Stomach (tissue), 9 donors: ENCODE results near the gene AUTS2. TPM values are rescaled to one million over a fixed set of nuclear protein-coding genes. Genes with fewer than 3 reads are reported as not detected.

Experiments used
- DNase-seq, 2 donors: peaks; one replicate each; pipeline versions ENCODE4 v3.0.0 to v3.0.0-alpha.2; 2013 to 2019
- H3K27ac ChIP-seq, 5 donors: fragments of 200-600 bp in 4 of 5; sonication (generic) in 4 of 5; one replicate each; pipeline ENCODE4 v1.5.1; 2013 to 2019; ENCODE audit warnings: mild to moderate bottlenecking in 1 of 5, moderate library complexity in 1 of 5
- H3K27me3 ChIP-seq, 3 donors: fragments of 200-600 bp; sonication (generic); one replicate each; pipeline ENCODE4 v1.5.1; 2017 to 2019; ENCODE audit warnings: mixed run types in 1 of 3
- H3K36me3 ChIP-seq, 4 donors: fragments of 200-600 bp; sonication (generic); 1 replicate in 3 of 4; 2 replicates in 1 of 4; pipeline ENCODE4 v1.5.1; 2016 to 2019
- H3K4me1 ChIP-seq, 4 donors: fragments of 200-600 bp; sonication (generic); one replicate each; pipeline ENCODE4 v1.5.1; 2016 to 2019
- H3K4me3 ChIP-seq, 4 donors: fragments of 200-600 bp; sonication (generic) in 3 of 4; one replicate each; pipeline ENCODE4 v1.5.1; 2016 to 2019; ENCODE audit warnings: mild to moderate bottlenecking in 1 of 4
- H3K9me3 ChIP-seq, 4 donors: fragments of 200-600 bp; sonication (generic); one replicate each; pipeline ENCODE4 v1.5.1; 2016 to 2019
- EP300 ChIP-seq: sonication (generic); formaldehyde crosslinking; IDR thresholded peaks from one replicate; pipeline ENCODE4 v1.6.1; 2017; ENCODE audit warnings: antibody characterized with exemption
- POLR2A ChIP-seq, 4 donors: fragments of 450-650 bp; IDR thresholded peaks; one replicate each; pipeline ENCODE4 v1.6.1; 2016; ENCODE audit warnings: antibody characterized with exemption in 4 of 4, control low read depth in 2 of 4, mild to moderate bottlenecking in 1 of 4, moderate library complexity in 1 of 4
- POLR2AphosphoS5 ChIP-seq, 3 donors: sonication (generic); formaldehyde crosslinking; IDR thresholded peaks; one replicate each; pipeline ENCODE4 v1.6.1; 2016; ENCODE audit warnings: antibody characterized with exemption in 3 of 3
- WGBS, 5 donors: extraction: QIAGEN DNeasy Blood & Tissue Kit in 3 of 5; methylation state at CpG; one replicate each; pipeline versions ENCODE4 v1.1.5 to v1.1.7; 2013 to 2018; 5-methylcytosine and 5-hydroxymethylcytosine counted together
- intact Hi-C: fragments of 100-400 bp; cut with DNase I; formaldehyde crosslinking; loops from one replicate; pipeline ENCODE4 v1.15.1; 2023; ENCODE audit warnings: low total_unique reads
- polyA plus RNA-seq, 3 donors: library from polyadenylated mRNA; stranded (reverse); fragments of 200-250 nt; gene quantifications; one replicate each; pipeline ENCODE4 v1.2.3, GENCODE V29; 2013
- total RNA-seq, 5 donors: library from RNA; depleted of rRNA; stranded (reverse); fragments of >200 nt; gene quantifications; one replicate each; pipeline versions ENCODE4 v1.1.0 to v1.2.3, GENCODE V29; 2014 to 2016
- TF ChIP-seq, protein P1 (sequence below), 7 experiments: fragments of 450-650 bp in 4 of 7; fragments of 200-600 bp in 3 of 7; sonication (generic) in 3 of 7; IDR thresholded peaks; one replicate each; pipeline ENCODE4 v1.5.1; 2016 to 2019; ENCODE audit warnings: antibody characterized with exemption in 7 of 7, control low read depth in 2 of 7, mild to moderate bottlenecking in 1 of 7
- donor health status: healthy with polysubstance abuse.
- donor health status: Bipolar disorder and iron deficiency.
- donor health status: healthy.

The AUTS2 gene
- total and polyA plus RNA-seq, 8 donors = 3.8 to 90.3 (median 38.1) TPM

DNA sequence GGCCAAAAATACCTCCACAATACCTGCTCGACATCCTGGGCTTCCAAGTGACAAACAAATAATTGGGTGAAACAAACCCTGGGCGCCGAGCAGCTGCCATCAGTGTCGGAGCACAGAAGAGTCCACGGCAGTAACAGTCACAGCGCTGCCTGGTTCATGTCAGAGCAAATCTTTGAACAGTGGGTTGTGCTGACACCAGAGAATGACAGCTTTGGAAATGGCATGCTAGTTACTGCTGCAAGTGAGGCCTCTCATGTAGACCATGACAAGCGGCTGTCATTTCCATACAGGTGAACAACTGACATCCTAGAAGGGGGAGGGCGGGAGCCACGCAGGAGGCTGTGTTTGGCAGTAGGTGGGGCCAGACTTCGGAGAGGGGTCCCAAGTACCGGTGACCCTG, 1113.2 kb downstream of the AUTS2 start:
- WGBS, 5 donors = 70 to 82% (median 81%) methylated on average over 11 of the region's 11 CpGs
- H3K27ac ChIP-seq = no peak overlapping the region
- H3K4me3 ChIP-seq = no peak overlapping the region
- no peaks in the 10 kb centered on the region for H3K27me3 ChIP-seq
- TF ChIP-seq POLR2AphosphoS5 (IDR thresholded peaks at IDR 0.05) (no peak), POLR2A (IDR thresholded peaks at IDR 0.05) (no peak), EP300 (no peak)
- TF ChIP-seq, protein P1, sequence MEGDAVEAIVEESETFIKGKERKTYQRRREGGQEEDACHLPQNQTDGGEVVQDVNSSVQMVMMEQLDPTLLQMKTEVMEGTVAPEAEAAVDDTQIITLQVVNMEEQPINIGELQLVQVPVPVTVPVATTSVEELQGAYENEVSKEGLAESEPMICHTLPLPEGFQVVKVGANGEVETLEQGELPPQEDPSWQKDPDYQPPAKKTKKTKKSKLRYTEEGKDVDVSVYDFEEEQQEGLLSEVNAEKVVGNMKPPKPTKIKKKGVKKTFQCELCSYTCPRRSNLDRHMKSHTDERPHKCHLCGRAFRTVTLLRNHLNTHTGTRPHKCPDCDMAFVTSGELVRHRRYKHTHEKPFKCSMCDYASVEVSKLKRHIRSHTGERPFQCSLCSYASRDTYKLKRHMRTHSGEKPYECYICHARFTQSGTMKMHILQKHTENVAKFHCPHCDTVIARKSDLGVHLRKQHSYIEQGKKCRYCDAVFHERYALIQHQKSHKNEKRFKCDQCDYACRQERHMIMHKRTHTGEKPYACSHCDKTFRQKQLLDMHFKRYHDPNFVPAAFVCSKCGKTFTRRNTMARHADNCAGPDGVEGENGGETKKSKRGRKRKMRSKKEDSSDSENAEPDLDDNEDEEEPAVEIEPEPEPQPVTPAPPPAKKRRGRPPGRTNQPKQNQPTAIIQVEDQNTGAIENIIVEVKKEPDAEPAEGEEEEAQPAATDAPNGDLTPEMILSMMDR (IDR thresholded peaks at IDR 0.05) = no peak
- intact Hi-C loops = no loop called here
- peaks cover 0 to 4% (median 2%) of the 10 kb centered on the region in 4 donors for H3K9me3 ChIP-seq
- peaks cover 12 to 46% (median 28%) of the 10 kb centered on the region in 4 donors for H3K4me1 ChIP-seq
- H3K36me3 ChIP-seq = no peaks in the 10 kb centered on the region
- no peak for DNase-seq

DNA sequence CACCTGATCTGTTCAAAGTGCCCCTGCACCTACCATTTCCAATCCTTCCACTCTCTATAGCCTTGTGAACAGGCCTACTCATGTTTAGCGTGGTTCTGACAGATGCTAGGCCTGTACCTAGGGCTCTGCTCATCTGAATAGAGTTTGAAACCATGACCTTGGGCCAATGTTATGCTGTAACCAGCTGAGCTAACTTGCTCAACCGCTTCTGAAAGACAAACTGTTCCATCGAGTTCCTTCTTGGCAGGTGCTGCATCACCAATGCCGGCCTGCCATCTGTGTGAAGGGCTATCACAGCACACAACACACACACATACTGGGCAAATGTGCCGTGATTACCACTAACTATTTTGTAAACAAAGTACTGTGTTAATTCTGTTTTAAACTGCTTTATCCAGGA, 1114.7 kb downstream of the AUTS2 start:
- 39 to 69% (median 49%) methylated on average over 5 of the region's 5 CpGs for WGBS, 5 donors
- DNase-seq = peak; percentile 59 to 76

DNA sequence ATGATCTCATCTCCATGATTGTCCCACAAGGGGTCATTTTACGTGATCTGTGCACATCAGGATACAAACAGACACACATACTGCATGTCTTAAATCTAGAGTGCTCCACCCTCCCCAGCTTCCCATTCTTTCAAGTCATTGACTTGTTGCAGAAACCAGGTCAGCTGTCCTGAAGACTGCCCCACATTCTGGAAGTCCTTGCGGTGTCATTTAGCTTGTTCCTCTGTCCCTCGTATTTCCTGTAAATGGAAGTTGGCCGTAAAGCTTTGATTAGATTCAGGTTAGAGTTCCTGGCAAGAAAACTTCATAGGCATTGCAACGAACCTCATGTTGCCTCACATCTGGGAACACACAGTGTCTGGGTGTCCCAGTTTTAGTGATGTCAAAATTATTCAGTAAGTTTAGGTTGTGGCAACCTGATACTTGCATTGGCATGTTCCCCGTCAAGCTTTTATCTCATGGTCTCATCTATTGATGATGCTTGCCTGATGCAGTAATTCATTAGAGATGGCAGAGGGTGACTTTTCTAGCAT, 1116.3 kb downstream of the AUTS2 start:
- intact Hi-C loops = no loop called here
- WGBS, 5 donors = 94 to 97% (median 95%) methylated on average over 6 of the region's 6 CpGs
- no peak for TF ChIP-seq POLR2AphosphoS5 (IDR thresholded peaks at IDR 0.05)
- TF ChIP-seq EP300 = no peak
- no peak for TF ChIP-seq POLR2A (IDR thresholded peaks at IDR 0.05)
- TF ChIP-seq, protein P1 (IDR thresholded peaks at IDR 0.05) = no peak
- Histone ChIP-seq H3K4me3 (no peak overlapping the region), H3K4me1 (peaks cover 16 to 48% (median 31%) of the 10 kb centered on the region in 4 donors), H3K36me3 (no peaks in the 10 kb centered on the region), H3K9me3 (peaks cover 0 to 4% (median 2%) of the 10 kb centered on the region in 4 donors), H3K27ac (no peak overlapping the region), H3K27me3 (no peaks in the 10 kb centered on the region)
- DNase-seq = no peak

More for the DNA sequence above, 1114.7 kb downstream of the AUTS2 start:
- TF ChIP-seq POLR2AphosphoS5 (IDR thresholded peaks at IDR 0.05) (peak in 1 of 3 donors; percentile 52), EP300 (no peak)
- intact Hi-C loops = no loop called here
- peaks cover 12 to 46% (median 25%) of the 10 kb centered on the region in 4 donors for H3K4me1 ChIP-seq
- peaks cover 0 to 4% (median 2%) of the 10 kb centered on the region in 4 donors for H3K9me3 ChIP-seq
- H3K27me3 ChIP-seq = no peaks in the 10 kb centered on the region
- H3K27ac ChIP-seq = no peak overlapping the region
- H3K4me3 ChIP-seq = no peak overlapping the region
- no peaks in the 10 kb centered on the region for H3K36me3 ChIP-seq

DNA sequence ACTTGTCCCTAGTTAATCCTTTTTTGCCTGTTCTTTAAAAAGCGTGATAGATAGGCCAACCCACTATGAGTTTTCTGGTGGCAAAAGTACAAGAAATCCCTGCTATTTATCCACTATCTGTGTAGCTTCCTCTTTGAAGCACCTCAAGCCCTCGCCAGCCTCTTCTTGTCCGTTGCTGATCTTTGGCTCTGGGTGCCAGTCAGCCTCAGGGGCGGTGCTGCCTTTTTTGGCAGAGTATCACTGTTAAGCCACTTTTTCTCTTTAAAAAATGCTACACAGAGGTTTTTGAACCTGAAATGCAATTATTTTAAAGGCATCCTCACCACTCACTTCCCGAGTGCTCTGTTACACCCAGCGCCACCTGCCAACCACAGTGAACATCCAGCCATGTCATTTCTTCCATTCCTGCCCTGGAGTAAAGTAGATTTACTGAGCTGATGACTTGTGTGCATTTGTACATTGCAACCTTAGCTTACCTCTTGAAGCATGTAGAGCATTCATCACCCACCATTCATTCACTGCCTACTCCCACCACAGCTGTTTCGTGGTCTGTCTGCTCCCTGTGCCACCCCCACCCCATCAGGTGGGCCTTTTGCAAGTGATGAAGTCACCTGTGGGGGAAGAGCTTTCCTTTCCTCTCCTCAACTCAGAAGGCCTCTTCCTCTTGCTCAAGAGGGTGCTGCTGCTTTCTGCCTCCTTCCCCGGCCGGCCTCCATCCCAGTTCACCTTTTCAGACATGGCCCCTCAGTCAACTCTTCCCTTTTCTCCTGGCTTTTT, 1119.5 kb downstream of the AUTS2 start:
- Histone ChIP-seq H3K36me3 (no peaks in the 10 kb centered on the region), H3K4me1 (peaks cover under 1 to 25% (median 12%) of the 10 kb centered on the region in 4 donors), H3K4me3 (no peak overlapping the region), H3K27me3 (no peaks in the 10 kb centered on the region), H3K27ac (no peak overlapping the region), H3K9me3 (peaks cover 0 to 4% (median 2%) of the 10 kb centered on the region in 4 donors)
- intact Hi-C loops = no loop called here
- DNase-seq = no peak
- 83 to 90% (median 86%) methylated on average over 9 of the region's 9 CpGs for WGBS, 5 donors
- TF ChIP-seq, protein P1 (IDR thresholded peaks at IDR 0.05) = no peak

DNA sequence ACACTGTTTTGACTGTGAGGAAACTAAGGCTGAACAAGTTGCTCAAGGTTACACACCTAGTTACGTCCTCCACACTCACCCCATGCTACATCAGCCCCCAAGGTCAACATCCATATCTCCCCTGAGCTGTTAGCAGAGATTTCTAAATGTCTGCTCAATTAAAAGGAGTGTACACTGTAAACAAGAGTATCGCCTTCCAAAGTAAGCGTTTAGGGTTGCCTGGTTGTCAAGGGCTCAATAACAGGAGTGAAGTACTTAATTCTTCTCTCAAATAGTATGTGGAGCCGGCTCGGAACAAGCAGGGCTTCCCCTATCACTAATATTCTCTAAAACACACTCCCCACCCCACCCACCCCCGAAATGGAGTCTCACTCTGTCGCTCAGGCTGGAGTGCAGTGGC, 1120.8 kb downstream of the AUTS2 start:
- Histone ChIP-seq H3K4me3 (no peak overlapping the region), H3K27me3 (no peaks in the 10 kb centered on the region), H3K4me1 (peaks cover 0 to 22% (median 10%) of the 10 kb centered on the region in 4 donors), H3K27ac (no peak overlapping the region), H3K9me3 (peaks cover 0 to 4% (median 2%) of the 10 kb centered on the region in 4 donors), H3K36me3 (no peaks in the 10 kb centered on the region)
- DNase-seq = peak in 1 of 2 donors; percentile 38
- no peak for TF ChIP-seq EP300
- no peak for TF ChIP-seq POLR2A (IDR thresholded peaks at IDR 0.05)
- no peak for TF ChIP-seq POLR2AphosphoS5 (IDR thresholded peaks at IDR 0.05)
- TF ChIP-seq, protein P1 (IDR thresholded peaks at IDR 0.05) = no peak
- intact Hi-C loops = no loop called here
- 32 to 68% (median 61%) methylated on average over 7 of the region's 7 CpGs for WGBS, 5 donors
